Erythroblast (primary cell): ENCODE data around the gene GNG13.

Source experiments
- GATA1 ChIP-seq: IDR thresholded peaks from 2 replicates; pipeline ENCODE4 v1.6.1; 2011; ENCODE audit warnings: low read depth, mild to moderate bottlenecking, control low read depth, low read length, moderate library complexity
- POLR2A ChIP-seq: IDR thresholded peaks from 2 replicates; pipeline ENCODE4 v1.6.1; 2011; ENCODE audit warnings: mild to moderate bottlenecking, low read length

GRCh38 chr16:839643-840408, 39.3 kb upstream of the GNG13 start:
- TF ChIP-seq POLR2A, result no peak
- TF ChIP-seq GATA1, result no peak
